ENCODE measurements around the gene FHIT. TPM values are rescaled to one million over a fixed set of nuclear protein-coding genes. Genes with fewer than 3 reads are reported as not detected.

FHIT gene
- total RNA-seq, 4 donors from 2014 or later = 1.6 to 12.9 (median 7.8) TPM

GRCh38 chr3:60386306-60386705, 864.9 kb downstream of the FHIT start:
- no peak for DNase-seq (ENCODE audit: low spot score in 2 of 2)
- Histone ChIP-seq H3K27ac (no peak overlapping the region), H3K27me3 (no peaks in the 10 kb centered on the region), H3K4me1 (no peaks in the 10 kb centered on the region), H3K36me3 (no peaks in the 10 kb centered on the region), H3K4me3 (no peak overlapping the region), H3K9me3 (no peaks in the 10 kb centered on the region)
- WGBS, 2 donors = 61 to 84% methylated on average over 3 of the region's 3 CpGs
- TF ChIP-seq EP300 (IDR thresholded peaks at IDR 0.05) (no peak), POLR2A (IDR thresholded peaks at IDR 0.05) (no peak), CTCF (IDR thresholded peaks at IDR 0.05) (no peak)

- H3K4me1 ChIP-seq = no peaks in the 10 kb centered on the region
- H3K9me3 ChIP-seq = no peaks in the 10 kb centered on the region
- no peaks in the 10 kb centered on the region for H3K36me3 ChIP-seq
- TF ChIP-seq CTCF (IDR thresholded peaks at IDR 0.05) = no peak
- H3K27me3 ChIP-seq = no peaks in the 10 kb centered on the region
- no peak for DNase-seq (ENCODE audit: low spot score in 2 of 2)
- 34 to 40% methylated on average over 5 of the region's 5 CpGs for WGBS, 2 donors
- no peak overlapping the region for H3K4me3 ChIP-seq
- no peak overlapping the region for H3K27ac ChIP-seq
These were observed 866.9 kb downstream of the FHIT start for GRCh38 chr3:60384341-60384740.

- H3K9me3 ChIP-seq = no peaks in the 10 kb centered on the region
- H3K36me3 ChIP-seq = no peaks in the 10 kb centered on the region
- H3K4me3 ChIP-seq = no peak overlapping the region
- no peak overlapping the region for H3K27ac ChIP-seq
- TF ChIP-seq POLR2A (IDR thresholded peaks at IDR 0.05) (no peak), EP300 (IDR thresholded peaks at IDR 0.05) (no peak), CTCF (IDR thresholded peaks at IDR 0.05) (no peak)
- 80 to 83% methylated on average over 2 of the region's 2 CpGs for WGBS, 2 donors
- no peaks in the 10 kb centered on the region for H3K4me1 ChIP-seq
- no peaks in the 10 kb centered on the region for H3K27me3 ChIP-seq
- DNase-seq (ENCODE audit: low spot score in 2 of 2) = no peak
These were observed 867.9 kb downstream of the FHIT start for GRCh38 chr3:60383345-60383744.

- H3K4me1 ChIP-seq = no peaks in the 10 kb centered on the region
- no peak overlapping the region for H3K27ac ChIP-seq
- no peak for TF ChIP-seq EP300 (IDR thresholded peaks at IDR 0.05)
- TF ChIP-seq POLR2A (IDR thresholded peaks at IDR 0.05) = no peak
- no peak for TF ChIP-seq CTCF (IDR thresholded peaks at IDR 0.05)
- no peak overlapping the region for H3K4me3 ChIP-seq
- H3K27me3 ChIP-seq = no peaks in the 10 kb centered on the region
- H3K9me3 ChIP-seq = no peaks in the 10 kb centered on the region
- 72 to 78% methylated on average over 2 of the region's 2 CpGs for WGBS, 2 donors
- no peak for DNase-seq (ENCODE audit: low spot score in 2 of 2)
- H3K36me3 ChIP-seq = no peaks in the 10 kb centered on the region
These were observed 884.8 kb downstream of the FHIT start for GRCh38 chr3:60366486-60366885.

GRCh38 chr3:60365360-60365759, 885.9 kb downstream of the FHIT start:
- WGBS, 2 donors = 0 to 33% methylated on average over 2 of the region's 2 CpGs

More at GRCh38 chr3:60365360-60365759, 885.9 kb downstream of the FHIT start:
- H3K36me3 ChIP-seq = no peaks in the 10 kb centered on the region
- no peak for DNase-seq (ENCODE audit: low spot score in 2 of 2)
- no peaks in the 10 kb centered on the region for H3K9me3 ChIP-seq
- no peak overlapping the region for H3K4me3 ChIP-seq
- H3K27me3 ChIP-seq = no peaks in the 10 kb centered on the region
- no peak overlapping the region for H3K27ac ChIP-seq
- TF ChIP-seq POLR2A (IDR thresholded peaks at IDR 0.05) (no peak), EP300 (IDR thresholded peaks at IDR 0.05) (no peak), CTCF (IDR thresholded peaks at IDR 0.05) (no peak)
- no peaks in the 10 kb centered on the region for H3K4me1 ChIP-seq
